LNCAP (cell line): ENCODE measurements around the gene FAM32A.

ENCODE experiments used
- TF ChIP-seq, protein P1 (sequence below): fragments of 450-650 bp; IDR thresholded peaks from 2 replicates; pipeline ENCODE4 v1.5.1; 2017; ENCODE audit warnings: mild to moderate bottlenecking

FAM32A gene

DNA sequence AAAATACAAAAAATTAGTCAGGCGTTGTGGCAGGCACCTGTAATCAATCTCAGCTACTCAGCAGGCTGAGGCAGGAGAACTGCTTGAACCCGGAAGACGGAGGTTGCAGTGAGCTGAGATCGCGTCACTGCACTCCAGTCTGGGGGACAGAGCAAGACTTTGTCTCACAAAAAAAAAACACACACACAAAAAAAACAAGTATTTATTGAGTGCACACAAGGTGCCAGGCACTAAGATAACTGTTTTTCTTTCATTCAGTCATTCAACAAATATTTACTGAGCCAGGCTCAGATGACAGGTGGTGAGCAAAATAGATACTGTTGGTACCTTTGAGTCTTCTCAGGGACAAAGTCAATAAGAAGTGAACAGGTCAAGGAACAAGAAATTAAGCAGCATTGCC, 18.2 kb upstream of the FAM32A start:
- TF ChIP-seq, protein P1, sequence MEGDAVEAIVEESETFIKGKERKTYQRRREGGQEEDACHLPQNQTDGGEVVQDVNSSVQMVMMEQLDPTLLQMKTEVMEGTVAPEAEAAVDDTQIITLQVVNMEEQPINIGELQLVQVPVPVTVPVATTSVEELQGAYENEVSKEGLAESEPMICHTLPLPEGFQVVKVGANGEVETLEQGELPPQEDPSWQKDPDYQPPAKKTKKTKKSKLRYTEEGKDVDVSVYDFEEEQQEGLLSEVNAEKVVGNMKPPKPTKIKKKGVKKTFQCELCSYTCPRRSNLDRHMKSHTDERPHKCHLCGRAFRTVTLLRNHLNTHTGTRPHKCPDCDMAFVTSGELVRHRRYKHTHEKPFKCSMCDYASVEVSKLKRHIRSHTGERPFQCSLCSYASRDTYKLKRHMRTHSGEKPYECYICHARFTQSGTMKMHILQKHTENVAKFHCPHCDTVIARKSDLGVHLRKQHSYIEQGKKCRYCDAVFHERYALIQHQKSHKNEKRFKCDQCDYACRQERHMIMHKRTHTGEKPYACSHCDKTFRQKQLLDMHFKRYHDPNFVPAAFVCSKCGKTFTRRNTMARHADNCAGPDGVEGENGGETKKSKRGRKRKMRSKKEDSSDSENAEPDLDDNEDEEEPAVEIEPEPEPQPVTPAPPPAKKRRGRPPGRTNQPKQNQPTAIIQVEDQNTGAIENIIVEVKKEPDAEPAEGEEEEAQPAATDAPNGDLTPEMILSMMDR, result no peak

DNA sequence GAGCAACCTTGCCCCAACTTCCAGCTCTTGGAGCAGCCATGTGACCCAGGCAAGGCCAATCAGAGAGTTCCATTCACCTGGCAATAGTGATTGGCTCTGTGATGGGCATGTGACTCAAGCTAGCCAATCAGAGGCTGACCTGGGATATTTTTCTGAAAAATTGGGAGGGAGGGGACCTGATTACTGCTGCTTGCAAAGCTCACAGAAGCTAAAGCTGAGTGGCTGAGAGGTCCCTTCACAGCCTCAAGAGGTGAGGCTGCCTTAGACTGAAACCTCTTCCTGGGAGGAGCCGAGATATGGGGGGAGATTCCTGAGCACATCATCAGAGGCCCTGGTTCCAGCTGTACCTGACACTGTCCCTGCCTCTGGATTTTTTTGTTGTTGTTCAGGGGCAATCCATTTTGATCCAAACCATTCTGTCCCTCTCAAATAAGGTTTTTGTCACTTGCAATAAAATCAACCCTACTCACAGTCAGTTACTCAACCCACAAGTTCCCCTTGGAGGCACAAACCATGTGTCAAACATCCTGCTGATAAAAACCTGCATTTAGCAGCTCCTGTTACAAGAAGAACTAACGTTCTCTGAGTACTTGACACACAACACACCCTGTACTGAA, 16.6 kb upstream of the FAM32A start:
- TF ChIP-seq, protein P1, result no peak

DNA sequence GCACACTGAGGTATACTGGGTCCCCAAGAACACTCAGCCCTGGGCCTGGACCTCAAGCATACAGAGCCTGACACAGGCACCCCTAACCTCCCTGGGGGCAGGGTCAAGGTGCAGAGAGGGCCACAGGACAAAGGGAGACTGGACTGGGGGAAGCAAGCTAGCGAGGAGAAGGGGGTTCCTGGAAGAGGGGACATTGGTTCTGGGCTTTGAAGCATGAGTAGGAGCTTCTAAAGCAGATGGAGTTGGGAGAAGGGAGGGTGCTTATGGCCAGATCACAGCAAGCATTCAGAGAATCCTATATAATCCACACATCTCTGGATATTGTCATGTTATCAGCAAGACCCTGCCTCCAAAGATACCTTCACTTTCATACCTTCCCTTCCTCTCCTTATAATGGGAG, 15.1 kb upstream of the FAM32A start:
- TF ChIP-seq, protein P1, result no peak

DNA sequence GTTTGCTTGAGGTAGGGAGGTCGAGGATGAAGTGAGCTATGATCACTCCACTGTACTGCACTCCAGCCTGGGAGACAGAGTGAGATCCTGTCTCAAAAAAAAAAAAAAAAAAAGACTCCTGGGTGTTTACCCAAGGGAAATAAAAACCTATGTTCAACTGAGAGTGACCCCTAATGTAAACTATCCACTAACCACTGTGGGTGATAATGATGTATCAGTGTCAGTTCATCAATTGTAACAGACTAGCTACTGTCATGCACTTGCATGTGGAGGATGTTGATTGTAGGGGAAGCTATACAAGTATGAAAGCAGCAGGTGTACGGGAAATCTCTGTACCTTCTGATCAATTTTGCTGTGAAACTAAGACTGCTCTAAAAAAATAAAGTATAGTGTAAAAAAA, 9.3 kb upstream of the FAM32A start:
- TF ChIP-seq, protein P1, result no peak

DNA sequence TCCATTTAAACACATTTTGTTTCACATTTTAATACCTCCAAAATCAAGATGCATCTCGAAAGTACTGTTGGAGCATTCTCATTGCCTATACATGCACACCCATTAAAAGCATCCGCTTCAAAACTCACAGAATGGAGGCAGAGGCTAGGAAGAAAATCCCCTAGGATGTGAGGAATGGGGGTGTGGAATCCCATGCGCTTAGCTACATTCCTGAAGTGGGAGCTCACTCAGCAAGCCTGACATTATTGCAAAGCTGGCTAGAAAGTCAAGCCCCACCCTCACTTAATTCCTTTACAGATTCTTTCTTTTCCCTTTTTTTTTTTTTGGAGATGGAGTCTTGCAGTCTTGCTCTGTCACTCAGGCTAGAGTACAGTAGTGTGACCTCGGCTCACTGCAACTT, 4.6 kb upstream of the FAM32A start:
- TF ChIP-seq, protein P1, result no peak

DNA sequence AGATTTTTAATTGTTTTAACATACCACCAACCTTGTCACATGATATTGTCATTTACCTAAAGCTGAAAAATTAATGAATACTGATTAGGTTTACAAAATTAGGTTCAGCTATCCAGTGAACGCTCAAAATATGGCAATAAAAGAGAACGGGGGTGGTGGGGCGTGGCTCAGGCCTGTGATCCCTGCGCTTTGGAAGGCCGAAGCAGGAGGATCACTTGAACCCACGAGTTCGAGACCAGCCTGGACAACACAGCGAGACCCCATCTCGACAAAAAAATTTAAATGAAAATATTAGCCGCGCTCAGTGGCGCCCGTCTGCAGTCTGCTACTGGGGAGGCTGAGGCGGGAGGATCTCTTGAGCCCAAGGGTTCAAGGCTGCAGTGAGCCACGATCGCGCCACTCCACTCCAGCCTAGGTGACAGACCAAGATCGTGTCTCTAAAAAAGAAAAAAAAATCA, 516 bp upstream of the FAM32A start:
- TF ChIP-seq, protein P1, result no peak

DNA sequence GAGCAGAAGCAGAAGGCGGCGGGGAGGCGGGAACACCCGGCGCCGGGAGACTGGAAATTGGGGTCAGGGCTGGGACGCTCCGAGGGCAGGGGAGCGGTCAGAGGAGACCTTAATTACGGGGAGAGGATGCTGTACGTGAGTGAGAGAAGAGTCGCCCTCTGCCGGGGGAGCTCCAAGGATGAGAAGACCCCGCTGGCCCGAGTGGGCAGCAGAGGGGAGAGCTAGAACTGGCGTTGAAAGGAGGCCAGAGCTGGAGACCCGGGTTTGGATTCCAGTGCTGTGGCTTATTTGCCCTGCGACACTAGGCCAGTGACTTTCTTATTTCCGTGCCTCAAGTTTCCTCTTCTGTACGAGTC, 536 bp downstream of the FAM32A start:
- TF ChIP-seq, protein P1, result peak; percentile 40; the same call in 1 of the 2 replicates

DNA sequence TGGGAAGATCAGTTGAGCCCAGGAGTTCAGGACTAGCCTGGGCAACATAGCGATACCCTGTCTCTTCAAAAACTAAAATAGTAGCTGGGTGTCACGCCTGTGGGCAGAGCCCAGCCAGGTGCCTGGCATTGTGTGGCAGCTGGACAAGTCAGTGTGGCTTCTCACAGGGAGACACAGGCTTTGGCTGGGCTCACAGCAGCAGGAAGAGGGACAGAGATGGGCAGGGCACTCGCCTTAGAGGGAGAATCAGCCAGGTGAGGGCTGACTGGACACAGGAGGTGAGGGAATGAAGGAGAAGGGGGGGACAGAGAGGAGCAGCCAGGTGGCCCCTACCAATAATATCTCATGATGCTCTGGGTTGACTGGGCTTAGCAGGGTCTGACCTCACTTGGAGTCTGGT, 3.3 kb downstream of the FAM32A start:
- TF ChIP-seq, protein P1, result no peak
